GM10248 (cell line): ENCODE results near the gene NEXN.

Experiments
- CTCF ChIA-PET: fragments of 300-600 bp; sonication (Branson Sonifier 250); formaldehyde crosslinking; extraction: SDS; loops from one replicate; lab custom pipeline; 2021; ENCODE audit warnings: antibody characterized with exemption; lab: Yijun Ruan, JAX
- POLR2A ChIA-PET: fragments of 350-650 bp; sonication (Branson Sonifier 250); formaldehyde crosslinking; extraction: SDS; loops from one replicate; lab custom pipeline; 2020; ENCODE audit warnings: antibody characterized with exemption; lab: Yijun Ruan, JAX
- DNase-seq: peaks from one replicate; pipeline ENCODE4 v3.0.0; 2012; ENCODE audit errors: extremely low spot score
- TF ChIP-seq, protein P1 (sequence below): IDR thresholded peaks from 2 replicates; pipeline ENCODE4 v1.5.1; 2012; ENCODE audit warnings: mild to moderate bottlenecking, low read depth; ENCODE audit errors: extremely low read depth, missing control alignments, control extremely low read depth

Gene NEXN

DNA sequence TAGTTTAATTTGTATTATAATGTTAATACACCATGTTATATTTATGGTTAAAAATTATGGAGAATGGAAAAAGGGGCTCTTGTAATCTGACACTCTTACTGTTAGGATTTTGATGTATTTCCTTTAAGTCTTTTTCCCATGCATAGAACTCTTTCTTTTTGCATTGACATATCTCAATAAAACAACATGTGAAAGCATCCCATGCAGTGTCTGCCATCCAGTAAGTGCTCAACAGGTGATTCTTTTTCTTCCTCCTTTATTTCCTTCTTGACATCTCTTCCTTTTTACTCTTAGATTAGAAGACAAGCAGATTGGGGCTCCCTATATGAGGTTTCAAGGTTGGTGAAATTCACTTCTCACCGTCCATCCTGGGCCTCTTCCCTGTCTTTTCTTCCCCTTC lies 2.8 kb downstream of the NEXN start:
- CTCF ChIA-PET, result no interaction called here
- POLR2A ChIA-PET, result no interaction called here
- TF ChIP-seq, protein P1, sequence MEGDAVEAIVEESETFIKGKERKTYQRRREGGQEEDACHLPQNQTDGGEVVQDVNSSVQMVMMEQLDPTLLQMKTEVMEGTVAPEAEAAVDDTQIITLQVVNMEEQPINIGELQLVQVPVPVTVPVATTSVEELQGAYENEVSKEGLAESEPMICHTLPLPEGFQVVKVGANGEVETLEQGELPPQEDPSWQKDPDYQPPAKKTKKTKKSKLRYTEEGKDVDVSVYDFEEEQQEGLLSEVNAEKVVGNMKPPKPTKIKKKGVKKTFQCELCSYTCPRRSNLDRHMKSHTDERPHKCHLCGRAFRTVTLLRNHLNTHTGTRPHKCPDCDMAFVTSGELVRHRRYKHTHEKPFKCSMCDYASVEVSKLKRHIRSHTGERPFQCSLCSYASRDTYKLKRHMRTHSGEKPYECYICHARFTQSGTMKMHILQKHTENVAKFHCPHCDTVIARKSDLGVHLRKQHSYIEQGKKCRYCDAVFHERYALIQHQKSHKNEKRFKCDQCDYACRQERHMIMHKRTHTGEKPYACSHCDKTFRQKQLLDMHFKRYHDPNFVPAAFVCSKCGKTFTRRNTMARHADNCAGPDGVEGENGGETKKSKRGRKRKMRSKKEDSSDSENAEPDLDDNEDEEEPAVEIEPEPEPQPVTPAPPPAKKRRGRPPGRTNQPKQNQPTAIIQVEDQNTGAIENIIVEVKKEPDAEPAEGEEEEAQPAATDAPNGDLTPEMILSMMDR, result no peak
- no peak for DNase-seq

DNA sequence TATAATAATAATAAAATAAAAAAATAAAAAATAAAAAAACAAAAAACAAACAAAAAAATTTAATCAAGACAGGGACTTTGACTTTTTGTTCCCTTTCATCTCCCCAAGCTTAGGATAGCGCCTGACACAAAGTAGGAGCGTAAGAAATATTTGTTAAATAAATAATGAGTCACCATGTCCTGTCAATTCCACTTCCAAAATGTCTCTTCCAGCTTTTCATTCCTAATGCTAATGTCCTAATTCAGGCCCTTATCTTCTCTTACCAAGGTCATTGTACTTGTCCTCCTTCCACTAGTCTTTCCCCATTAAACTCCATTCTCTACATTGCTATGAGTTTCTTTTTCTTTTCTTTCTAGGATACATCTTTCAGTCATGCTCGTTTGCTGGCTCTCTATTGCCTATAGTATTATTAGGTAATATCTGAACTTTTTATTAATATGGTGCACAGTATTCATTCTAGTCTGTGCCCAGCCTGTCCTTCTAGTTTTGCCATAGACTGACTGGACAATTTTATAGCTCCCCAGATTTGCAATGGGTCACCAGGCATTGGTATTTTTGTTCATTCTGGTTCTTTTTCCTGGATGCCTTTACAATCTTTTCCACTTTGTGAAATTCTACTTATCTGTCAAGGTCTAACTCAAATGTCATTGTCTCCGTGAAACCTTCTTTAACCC lies 11.4 kb downstream of the NEXN start:
- ChIA-PET POLR2A (no interaction called here), CTCF (interaction anchor here (0.9 to 1.3 kb wide), 5 partner anchors 12 to 1746 kb away, joined by 3 read pairs; partner anchors contain the start of gene NEXN)
- TF ChIP-seq, protein P1, result no peak
- no peak for DNase-seq

DNA sequence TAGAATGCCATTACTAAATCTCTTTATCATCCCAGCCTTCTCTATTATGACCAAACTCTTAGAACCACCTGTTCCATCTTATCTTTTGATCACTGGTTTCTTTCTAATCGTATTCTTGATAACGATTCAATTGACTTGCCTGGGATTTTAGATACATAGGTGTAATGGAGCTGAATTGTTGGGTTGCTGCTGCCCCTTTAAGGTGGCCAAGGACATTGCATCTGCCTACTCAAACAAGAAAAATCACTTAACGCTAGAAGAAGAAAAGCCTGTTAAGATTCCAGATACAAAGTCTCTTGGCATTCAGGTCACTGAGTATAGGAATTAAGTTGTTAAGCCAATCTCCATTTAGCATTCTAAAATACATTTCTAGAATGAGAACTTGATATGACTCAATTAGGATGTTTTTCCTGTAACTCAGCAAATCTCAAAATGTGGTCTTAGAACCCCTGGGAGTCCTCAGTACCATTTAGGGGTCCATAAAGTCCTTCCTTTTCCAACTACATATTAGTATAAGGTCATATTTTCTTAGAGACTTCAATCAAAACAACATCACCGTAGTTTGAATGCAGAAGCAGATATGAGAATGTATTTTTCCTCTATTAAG lies 12.4 kb downstream of the NEXN start:
- peak; percentile 21 for DNase-seq
- POLR2A ChIA-PET, result no interaction called here
- TF ChIP-seq, protein P1, result peak; percentile 69
- CTCF ChIA-PET, result interaction anchor here (0.6 to 1.1 kb wide), 4 partner anchors 25 to 368 kb away, joined by 3 read pairs; no protein-coding TSS in a partner anchor

DNA sequence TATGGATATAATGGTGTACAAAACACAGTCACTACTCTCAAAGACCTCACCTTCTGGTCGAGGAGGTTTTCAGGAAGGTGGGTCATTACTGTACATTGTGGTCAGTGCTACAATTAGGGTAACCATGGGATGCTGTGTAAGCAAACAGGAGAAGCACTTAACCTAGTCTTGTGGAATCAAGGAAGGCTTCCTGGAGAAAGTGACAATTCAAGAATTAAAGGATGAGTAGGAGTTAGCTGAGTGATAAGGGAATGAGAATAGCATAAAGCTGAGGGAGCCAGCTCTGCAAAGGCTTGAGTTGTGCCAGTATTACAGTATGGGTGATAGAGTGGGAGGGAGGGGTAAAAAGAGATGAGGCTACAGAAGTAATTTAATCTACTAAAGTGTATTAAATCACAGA lies 17.2 kb downstream of the NEXN start:
- CTCF ChIA-PET, result interaction anchor here (1.1 kb wide), 1 partner anchor 10 kb away, joined by 3 read pairs; no protein-coding TSS in a partner anchor
- POLR2A ChIA-PET, result interaction anchor here (0.6 kb wide), 1 partner anchor 115 kb away, joined by 4 read pairs; no protein-coding TSS in a partner anchor
- DNase-seq, result no peak
- TF ChIP-seq, protein P1, result no peak

DNA sequence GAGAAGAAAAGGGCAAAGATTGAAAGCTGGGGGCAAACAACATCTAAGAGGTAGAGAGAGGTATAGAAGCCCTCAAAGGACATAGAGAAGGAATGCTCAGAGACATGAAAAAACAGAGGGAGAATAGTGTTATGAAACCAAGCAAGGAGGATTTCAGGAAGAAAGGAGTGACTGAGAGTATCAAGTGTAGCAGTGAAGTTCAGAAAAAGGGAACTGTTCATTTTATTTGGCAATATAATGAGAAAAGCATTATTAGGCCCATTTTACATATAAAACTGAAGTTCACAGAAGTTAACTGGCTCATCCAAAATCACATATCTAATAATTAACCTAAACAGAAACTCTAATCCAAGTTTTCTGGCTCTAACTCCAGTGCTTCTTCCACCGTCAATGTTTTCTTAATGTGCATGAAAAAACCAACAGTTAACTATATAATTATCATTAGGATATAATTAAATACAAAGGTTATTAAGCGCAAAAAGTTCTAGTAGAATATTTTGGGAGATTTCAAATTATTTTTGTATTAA lies 17.7 kb downstream of the NEXN start:
- ChIA-PET CTCF (interaction anchor here (1.1 kb wide), 1 partner anchor 9 kb away, joined by 3 read pairs; no protein-coding TSS in a partner anchor), POLR2A (no interaction called here)
- TF ChIP-seq, protein P1, result no peak
- no peak for DNase-seq

DNA sequence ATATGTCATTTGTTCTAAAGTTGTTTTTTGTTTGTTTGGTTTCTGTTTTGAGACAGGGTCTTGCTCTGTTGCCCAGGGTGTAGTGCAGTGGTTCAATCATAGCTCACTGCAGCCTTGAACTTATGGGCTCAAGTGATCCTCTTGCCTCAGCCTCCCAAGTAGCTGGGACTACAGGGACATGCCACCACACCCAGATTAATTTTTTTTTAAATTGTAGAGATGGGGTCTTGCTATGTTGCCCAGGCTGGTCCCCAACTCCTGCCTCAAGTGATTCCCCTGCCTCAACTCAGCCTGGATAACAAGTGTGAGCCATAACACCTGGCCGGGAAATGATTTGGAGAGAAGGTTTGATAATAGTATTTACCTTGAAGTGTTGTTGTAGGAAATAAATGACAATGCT lies 18.2 kb downstream of the NEXN start:
- POLR2A ChIA-PET, result no interaction called here
- TF ChIP-seq, protein P1, result no peak
- no peak for DNase-seq
- CTCF ChIA-PET, result interaction anchor here (1.1 kb wide), 1 partner anchor 9 kb away, joined by 3 read pairs; no protein-coding TSS in a partner anchor
